Hematopoietic multipotent progenitor cell treated with erythropoietin and hydrocortisone succinate and interleukin-3 and kit ligand, for 15 days (in vitro differentiated cells): ENCODE measurements around the gene FBXO9.
"Not testable (repeated sequence)": the region's sequence is repeated elsewhere in the genome, so short reads cannot be mapped to it uniquely, and the experiment has no call there.

ENCODE experiments used
- DNase-seq: peaks from one replicate; pipeline ENCODE4 v3.0.0-alpha.2; 2015; ENCODE audit warnings: low spot score

Gene FBXO9

DNA sequence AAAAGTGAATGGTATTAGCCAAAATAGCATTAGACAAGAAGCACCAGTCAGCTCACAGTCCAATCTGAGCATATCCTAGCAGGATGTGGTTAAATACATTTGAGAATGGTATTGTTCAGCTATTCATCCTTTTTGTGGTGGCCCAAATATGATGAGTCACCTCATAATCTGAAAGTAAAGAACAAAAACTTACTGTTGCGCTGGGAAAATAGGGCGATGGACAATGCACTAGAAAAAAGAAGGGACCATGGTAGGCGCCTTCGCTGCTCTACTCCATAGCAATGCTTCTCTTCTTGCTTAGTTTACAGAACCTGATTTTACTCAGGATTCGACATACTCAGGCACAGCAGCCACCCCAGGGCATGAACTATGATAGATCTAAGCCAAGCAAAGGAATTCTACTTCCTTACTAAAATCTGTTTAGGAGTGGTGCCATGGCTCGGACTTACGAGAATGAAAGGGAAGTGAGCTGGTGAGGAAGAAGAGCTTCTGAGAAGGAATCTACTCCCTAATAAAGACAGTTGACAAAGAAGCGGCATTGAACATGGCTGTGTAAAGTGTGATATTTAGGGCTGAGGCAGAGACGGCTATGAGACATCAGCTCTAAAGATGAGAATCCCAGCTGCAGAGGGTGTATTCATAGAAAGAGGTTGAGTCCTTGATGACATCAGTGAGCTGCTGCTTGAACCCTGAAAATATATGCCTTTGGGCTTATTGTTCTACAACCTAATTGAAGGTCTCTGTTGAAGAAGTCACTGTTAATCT is 16.6 kb upstream of the FBXO9 start:
- no peak for DNase-seq

DNA sequence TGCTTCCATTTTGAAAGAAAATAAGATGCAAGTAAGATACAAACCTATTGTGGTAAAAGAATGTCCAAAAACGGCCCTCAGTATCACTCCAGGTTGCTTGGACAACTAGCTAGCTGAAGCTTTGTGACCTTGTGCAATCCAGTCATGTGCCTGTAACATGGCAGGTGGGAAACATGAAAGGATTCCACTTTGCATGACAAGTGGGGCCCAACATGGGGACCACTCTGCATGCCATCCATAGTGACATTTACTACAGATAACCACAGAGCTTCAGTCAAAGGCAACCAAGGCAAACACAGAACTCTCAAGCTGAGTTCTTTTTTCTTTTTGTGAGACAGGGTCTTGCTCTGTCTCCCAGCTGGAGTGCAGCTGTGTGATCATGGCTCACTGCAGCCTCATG is 15.8 kb upstream of the FBXO9 start:
- DNase-seq, result no peak

DNA sequence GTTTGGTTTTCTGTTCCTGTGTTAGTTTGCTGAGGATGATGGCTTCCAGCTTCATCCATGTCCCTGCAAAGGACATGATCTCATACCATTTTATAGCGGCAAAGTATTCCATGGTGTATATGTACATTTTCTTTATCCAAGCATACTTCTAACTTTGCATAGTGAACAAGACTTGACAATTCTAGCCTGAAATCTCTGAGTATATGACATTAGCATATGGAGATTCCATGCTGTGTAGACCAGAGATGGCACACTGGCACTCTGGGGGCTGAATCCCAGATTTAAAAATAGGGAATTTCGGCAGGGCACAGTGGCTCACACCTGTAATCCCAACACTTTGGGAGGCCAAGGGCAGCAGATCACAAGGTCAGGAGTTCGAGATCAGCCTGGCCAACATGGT is 13.1 kb upstream of the FBXO9 start:
- DNase-seq, result not testable (repeated sequence)

DNA sequence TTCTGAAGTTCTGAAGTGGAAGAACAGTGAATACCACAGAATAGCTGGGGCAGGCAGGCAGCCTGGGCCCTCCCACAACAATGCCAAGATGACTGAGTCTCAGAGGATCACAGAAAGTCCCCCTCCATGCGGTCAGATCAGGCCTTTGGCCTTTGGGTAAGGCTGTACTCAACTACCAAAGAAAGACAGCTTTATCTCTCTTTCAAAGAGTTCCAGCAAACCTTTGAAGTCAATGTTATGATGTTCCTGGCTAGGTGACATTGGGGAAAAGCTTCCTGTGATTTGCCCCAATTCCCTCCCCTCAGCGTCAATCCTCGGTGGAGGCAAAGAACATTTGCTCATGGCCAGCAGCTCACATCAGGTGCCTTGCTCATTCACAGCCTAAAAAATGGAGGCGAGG is 10.7 kb upstream of the FBXO9 start:
- no peak for DNase-seq

DNA sequence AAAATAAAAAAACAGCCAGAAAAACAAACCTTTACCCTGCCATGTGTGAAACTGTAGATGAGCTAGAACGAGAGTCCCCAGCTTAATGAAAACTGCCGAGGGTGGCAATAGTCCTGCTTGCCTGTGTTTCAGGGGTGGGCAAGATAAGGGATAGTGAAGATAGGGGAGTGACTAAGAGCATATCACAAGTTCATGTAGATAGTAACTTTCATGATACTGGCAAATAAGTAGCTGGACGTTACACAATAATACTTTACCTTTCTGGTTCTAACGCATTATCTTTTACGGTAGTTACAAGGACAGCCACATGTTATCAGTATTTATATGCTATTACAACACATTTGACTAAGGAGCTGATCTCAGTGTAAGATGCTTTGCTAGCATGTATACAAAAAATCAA is 9.3 kb upstream of the FBXO9 start:
- no peak for DNase-seq

DNA sequence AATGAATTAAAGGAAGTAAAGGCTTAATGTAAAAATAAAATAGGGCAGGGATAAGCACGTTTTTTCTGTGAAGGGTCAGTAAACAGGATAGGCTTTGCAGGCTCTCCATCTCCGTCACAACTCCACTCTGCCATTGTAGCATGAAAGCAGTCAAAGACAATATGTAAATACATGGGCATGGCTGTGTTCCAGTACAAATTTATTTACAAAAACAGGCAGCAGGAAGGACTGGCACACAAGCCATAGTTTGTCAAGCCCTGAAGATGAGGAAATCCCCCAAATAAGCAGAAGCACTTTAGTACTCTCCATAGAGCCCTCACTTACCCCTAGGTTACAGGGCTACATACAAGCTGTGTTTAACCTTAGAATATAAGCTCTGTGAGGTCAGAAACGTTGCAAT is 8.9 kb upstream of the FBXO9 start:
- no peak for DNase-seq

DNA sequence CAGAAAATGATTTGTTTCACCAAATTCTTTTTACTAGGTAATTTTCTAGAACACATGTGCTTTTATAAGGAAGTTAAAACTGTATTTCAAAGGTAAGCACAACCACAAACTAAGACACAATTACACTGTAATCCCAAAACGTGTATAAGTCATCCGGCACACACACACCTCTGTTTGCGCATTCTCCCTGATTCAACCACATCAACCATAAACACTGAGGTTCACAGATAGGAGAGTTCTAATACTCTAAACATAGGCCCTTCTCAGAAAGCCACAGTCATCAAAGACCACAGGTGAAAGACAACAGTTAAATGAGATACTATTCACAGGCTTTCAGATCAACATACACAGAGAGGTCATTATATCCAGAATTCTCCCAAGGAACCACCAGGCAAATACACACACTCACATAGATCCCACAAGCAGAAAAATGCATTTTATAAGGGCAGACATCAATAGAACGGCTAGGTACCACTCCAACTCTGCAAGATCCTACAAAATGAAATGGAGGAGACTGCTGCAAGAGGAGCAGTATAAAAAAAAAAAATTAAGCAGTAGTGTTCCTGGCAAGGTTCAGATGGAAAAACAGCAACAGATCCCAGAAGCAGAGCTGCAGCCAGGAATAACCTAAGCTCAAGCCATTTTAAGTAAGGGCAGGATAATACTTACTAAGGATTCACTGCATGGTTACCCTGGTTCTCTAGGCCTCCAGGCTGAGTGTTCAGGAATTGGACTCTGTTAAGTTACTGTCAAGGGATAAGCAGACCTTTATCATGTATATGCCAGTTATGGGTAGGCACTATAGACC is 6.6 kb upstream of the FBXO9 start:
- no peak for DNase-seq

DNA sequence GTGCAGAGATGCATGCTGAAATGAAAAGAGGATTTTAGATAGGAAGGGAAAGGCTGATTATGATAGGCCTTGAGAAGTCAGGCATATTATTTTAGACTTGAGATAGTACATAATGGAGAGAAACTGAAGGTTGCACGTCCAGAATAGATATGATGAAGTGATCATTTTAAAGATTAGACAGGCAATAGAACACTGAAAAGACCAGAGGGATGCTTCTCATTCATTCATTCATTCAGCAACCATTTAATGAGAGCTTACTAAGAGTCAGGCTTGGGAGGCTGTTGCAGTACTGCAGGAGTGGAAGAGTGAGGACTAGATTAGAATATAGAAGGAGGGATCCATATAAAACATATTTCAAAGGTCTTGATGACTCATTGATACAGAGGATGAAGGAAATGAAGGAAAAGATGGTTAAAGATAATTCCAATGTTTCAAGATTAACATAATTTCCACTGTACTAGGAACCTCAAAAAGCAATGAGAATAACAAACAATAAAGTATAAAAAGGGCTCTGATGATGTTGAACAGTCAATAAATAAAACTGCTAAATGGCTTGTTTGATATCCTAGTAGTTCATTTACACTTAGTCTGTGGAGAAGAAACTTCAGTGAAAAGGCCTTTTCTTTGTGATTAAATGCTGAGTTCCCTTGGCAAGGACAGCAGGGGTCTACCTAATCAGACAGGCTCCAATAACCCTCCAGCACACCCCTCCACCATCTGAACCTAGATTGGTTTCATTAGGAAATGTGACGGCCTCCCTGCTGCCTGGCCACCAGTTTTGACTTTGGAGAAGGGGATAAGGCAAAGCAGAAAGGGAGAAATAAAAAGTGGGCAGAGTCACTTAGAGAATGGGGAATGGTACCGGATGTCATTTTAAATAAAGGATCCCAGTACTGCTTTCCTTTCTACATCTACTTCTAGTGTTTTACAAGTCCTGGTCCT is 5.3 kb upstream of the FBXO9 start:
- no peak for DNase-seq

DNA sequence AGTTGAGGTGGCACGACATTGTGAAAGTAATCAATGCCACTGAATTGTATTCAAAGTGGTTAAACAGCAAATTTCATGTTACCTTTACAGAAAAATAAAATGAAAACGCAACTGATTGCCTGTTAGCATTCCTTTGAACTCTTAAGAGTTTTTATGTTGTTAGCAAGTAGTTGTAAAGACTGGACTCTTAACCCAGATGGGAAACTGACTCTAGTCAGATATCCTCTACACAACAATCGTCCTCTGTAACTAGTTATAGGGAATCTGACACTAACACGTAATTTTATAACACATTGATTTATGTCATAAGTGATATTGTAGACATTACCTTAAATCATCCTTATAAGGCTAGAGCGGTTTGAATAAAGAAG is 3.0 kb upstream of the FBXO9 start:
- DNase-seq, result no peak

DNA sequence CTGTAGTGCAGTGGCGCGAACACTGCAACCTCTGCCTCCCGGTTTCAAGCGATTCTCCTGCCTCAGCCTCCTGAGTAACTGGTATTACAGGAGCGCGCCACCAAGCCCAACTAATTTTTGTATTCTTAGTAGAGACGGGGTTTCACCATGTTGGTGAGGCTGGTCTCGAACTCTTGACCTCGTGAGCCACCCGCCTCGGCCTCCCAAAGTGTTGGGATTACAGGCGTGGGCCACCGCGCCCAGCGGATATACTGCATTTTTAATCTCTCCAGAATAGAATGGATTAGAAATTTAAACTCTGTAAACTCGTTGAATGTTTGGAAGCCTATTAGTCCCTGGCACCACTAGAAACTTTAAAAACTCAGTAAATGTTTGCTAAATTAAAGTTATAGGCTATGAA is 949 bp upstream of the FBXO9 start:
- not testable (repeated sequence) for DNase-seq

DNA sequence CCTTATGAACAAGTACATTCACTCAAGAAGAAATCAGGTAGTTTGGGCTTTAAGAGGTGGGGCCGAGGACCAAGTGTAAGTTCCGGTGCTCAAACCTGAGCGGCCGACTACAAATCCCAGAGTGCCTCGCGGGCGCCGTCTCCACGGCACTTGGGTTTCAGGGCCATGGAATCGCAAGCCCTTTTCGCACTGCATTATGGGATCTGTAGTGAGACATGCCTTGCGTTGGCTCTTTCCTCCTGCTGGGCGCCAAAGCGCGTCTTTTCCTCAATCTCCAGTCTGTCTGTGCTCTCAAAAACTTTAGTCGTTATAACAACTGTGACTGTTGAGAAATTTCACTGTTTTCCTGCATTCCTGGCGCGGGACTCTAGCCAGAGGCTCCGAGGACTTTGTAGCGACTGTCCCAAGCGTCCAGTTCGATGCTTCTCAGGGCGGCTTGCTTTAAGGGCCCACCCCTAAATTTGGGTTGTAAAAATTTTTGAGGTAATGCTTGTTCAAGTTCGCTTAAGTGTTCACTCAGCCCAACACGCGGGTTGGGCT is 408 bp upstream of the FBXO9 start:
- peak; percentile 98 for DNase-seq

DNA sequence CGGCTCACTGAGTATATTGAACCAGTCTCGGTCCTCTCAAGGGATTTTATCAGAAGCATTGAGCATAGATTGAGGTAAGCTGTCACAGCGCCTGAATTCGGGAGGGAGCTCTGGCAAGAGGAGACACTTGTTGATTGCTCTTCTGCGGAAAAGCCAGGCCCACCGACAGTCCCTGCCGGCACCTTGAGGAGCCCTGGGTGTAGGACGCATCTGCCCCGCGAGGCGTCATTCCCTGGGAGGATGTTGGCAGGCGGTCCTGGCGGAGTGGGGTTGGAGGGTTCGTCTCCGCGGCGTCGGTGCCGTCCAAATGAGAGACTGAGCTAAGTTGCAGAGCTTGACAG is 843 bp downstream of the FBXO9 start:
- peak; percentile 68 for DNase-seq

DNA sequence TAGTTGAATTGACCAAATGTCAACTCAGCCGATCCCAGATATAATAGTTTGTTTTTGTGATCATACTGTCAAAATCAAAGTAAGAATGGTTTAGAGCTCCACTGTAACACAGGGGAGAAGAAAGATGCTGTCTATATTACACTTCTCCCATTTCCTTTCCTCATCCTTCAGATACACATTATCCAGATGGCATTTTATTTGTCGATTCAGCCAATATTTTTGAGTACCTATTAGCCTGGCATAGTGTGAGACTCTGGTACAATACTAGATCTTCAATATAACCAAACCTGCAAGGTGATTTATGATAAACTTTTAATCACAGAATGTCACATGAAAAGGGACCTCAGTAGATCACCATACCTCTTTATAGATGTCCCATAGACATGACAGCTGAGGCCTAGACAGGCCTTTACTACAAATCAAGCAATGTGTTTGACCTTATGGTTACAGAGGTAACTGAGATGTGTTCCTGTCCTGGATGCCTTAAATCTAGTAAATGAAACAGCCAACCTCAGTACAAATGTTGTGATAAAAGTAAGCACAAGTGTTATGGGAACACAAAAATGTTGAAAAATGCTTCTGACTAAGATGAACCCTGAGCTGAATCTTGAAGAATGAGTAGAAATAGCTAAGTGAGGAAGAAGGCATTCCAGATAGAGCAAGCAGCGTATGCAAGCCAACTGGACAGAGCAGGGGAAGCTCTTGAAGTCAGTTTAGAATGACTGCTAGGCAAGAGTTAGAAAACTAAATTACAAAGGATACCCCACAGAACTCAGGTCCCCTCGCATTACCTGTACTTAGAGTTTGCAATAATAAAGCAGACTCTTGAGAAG is 1.9 kb downstream of the FBXO9 start:
- peak; percentile 55 for DNase-seq

DNA sequence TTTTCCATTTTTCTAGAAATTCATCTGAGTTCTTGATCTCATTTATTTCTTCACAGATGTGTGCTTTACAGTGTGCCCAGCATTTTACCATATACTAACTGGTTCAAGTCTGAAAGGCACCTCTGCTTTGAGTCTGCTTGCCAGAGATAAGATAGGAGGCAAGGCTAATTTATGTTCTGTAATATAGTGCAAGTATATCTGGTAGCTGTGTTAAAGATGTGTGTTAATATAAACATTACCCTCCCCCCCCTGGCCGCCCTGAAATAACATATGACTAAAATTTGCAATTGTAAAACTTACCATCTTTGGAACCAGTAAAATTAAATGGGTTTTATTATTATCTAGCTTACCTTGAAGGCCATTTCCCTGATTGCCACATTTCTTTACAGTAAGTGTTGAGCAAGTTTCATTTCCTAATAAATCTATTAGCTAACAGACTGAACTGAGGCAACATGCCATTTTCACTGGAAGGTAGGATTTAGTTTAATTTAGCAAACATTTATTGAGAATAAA is 2.7 kb downstream of the FBXO9 start:
- DNase-seq, result peak; percentile 88

DNA sequence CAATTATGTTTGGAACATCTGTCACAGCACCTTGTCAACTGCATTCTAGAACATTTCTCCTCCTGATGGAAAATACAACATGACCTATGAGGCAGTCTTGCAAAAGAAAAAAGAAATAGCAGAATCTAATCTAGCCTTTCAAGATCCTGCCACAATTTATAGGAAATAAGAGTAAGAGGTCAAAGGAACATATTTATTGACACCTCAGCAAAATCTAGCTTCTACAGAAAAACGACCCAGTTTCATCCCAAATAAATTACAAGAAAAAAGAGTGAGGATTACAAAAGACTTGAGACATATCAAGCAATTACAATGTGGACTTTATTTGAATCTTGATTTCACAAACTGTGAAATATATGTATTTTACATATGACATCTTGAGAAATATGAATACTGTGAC is 4.2 kb downstream of the FBXO9 start:
- DNase-seq, result no peak

DNA sequence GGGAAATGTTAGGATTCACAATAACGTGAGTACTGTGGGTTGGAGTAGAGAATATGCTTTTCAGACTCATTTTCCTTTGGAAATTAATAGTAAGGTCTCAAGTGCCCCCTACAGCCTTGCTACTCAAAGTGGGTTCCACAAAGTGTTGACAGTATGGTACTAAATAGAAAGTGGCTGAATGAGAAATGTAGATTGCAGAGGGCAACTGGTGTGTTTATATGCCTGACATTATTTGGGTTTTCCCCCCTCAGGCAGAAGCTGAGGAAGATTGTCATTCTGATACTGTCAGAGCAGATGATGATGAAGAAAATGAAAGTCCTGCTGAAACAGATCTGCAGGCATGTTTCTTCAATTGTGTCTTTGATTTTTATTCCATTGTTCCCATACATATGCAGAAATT is 5.6 kb downstream of the FBXO9 start:
- peak; percentile 45 for DNase-seq

DNA sequence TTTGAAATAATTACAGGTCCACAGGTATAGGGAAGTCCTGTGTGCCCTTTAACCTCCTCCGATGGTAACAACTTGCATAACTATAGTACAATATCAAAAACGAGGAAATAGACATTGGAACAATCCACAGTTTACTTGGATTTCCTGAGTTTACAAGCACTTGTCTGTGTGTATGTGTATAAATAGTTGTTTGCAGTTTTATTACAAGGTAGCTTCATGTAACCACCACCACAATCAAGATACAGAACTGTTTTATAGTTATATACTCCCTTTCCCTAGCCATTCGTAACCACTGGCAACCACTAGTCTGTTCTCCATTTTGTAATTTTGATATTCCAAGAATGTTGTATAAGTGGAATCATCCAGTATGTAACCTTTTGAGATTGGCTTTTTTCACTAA is 9.1 kb downstream of the FBXO9 start:
- DNase-seq, result no peak

DNA sequence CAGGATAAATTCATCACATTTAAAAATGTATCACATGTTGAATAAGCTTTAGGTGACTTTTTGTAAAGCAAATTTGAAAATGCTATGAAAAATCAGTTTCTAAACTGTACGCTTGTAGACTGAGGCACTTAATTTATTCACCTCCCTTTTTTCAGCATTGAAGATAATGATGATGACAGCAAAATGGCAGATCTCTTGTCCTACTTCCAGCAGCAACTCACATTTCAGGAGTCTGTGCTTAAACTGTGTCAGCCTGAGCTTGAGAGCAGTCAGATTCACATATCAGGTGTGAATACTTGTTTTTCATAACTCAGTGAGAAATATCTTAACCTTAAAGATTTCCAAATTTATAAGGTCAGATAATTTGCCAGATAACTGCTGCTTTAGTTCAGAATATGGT is 15.6 kb downstream of the FBXO9 start:
- DNase-seq, result no peak

DNA sequence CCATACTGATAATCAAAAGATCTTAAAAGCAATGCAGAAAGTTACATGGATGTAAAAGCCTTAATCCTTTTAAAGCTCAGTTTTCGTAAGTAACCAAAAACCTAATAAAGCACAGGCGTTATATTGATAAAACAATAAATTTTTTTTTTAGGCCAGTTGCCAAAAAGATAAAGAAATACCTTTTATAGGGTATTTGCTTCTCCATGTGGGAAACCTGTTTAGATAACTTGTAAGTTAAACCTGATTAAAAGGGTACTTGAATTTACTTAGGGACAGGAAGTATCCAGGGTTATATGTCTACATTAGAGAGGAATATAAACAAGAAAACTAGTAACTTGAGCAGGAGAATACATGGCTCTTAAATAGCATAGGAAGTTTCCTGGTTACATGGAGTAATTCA is 21.1 kb downstream of the FBXO9 start:
- no peak for DNase-seq

DNA sequence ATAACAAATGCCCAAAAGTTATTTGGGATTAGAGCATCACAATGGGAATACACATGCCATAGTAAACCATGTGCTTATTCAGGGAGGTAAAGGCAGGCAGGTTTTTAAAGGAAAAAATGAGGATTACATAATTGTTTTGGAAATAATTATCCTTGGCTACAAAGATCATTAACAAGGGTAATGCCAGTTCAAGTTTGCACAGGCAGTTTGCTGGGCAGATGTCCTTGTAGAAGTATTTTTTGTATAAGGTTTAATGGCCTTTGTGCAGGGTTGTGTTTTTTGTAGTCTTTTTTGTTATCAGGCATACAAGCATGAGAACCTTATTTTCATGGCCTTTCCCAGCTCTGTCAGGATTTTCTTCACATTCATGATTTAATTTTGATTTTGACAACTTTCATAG is 24.7 kb downstream of the FBXO9 start:
- DNase-seq, result no peak

DNA sequence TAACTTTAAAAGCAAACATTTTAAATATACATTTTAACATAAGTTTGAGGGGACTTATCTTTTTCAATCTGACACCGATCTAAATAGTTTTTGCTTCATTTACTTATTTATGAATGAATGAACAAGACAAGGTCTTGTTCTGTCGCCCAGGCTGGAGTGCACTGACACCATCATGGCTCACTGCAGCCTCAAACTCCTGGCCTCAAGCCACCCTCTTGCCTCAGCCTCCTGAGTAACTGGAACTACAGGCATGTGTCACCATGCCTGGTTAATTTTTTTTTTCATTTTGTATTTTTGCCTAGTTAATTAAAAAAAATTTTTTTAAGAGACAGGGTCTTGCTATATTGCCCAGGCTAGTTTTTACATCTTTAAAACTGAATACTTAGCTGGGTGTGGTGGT is 25.4 kb downstream of the FBXO9 start:
- DNase-seq, result no peak
